ENCODE data around the gene HSPB6.

Gene HSPB6

GRCh38 chr19:35719402-35720162 lies 37.2 kb downstream of the HSPB6 start:
- H3K27me3 ChIP-seq (ENCODE audit: insufficient read depth, low read depth): no peaks in the 10 kb centered on the region; the same call in 1 of the 2 replicates
- no peak overlapping the region for H2AFZ ChIP-seq (ENCODE audit: low read depth)
- H3K4me1 ChIP-seq (ENCODE audit: low read depth, poor library complexity, severe bottlenecking): peaks cover 15% of the 10 kb centered on the region
- no peak overlapping the region for H3K4me3 ChIP-seq (IDR thresholded peaks at IDR 0.05; ENCODE audit: insufficient read depth, low read depth, low read length)
- H3K79me2 ChIP-seq (ENCODE audit: insufficient read depth, low read depth): peaks cover 21% of the 10 kb centered on the region
- no peak overlapping the region for H3K27ac ChIP-seq
- no peaks in the 10 kb centered on the region for H4K20me1 ChIP-seq (ENCODE audit: insufficient read depth)
- H3K36me3 ChIP-seq (ENCODE audit: insufficient read depth): no peaks in the 10 kb centered on the region; the same call in 1 of the 2 replicates
- peak overlapping the region; percentile 91; the same call in 1 of the 2 replicates for H3K9ac ChIP-seq
- no peak for TF ChIP-seq CTCF (conservative IDR thresholded peaks at IDR 0.05; ENCODE audit: low read depth, low read length)
- peak overlapping the region; percentile 74 for H3K4me2 ChIP-seq

GRCh38 chr19:35718345-35719041 lies 38.3 kb downstream of the HSPB6 start:
- Histone ChIP-seq H3K4me3 (IDR thresholded peaks at IDR 0.05; ENCODE audit: insufficient read depth, low read depth, low read length) (no peak overlapping the region), H3K36me3 (ENCODE audit: insufficient read depth) (no peaks in the 10 kb centered on the region), H3K27me3 (ENCODE audit: insufficient read depth, low read depth) (peaks cover 9% of the 10 kb centered on the region; the same call in 1 of the 2 replicates), H4K20me1 (ENCODE audit: insufficient read depth) (no peaks in the 10 kb centered on the region), H3K27ac (peak overlapping the region; percentile 62; the same call in 1 of the 2 replicates), H3K4me2 (peak overlapping the region; percentile 74), H3K79me2 (ENCODE audit: insufficient read depth, low read depth) (peaks cover 21% of the 10 kb centered on the region), H3K9ac (peak overlapping the region; percentile 91), H2AFZ (ENCODE audit: low read depth) (no peak overlapping the region), H3K4me1 (ENCODE audit: low read depth, poor library complexity, severe bottlenecking) (peaks cover 15% of the 10 kb centered on the region)
- TF ChIP-seq CTCF (conservative IDR thresholded peaks at IDR 0.05; ENCODE audit: low read depth, low read length): no peak

GRCh38 chr19:35717665-35718344 lies 39.0 kb downstream of the HSPB6 start, which contains the start of gene KMT2B:
Gene KMT2B (plus strand): TSS chr19:35718003. CDS start chr19:35718019, 16 bp downstream.
- no peak for TF ChIP-seq CTCF (conservative IDR thresholded peaks at IDR 0.05; ENCODE audit: low read depth, low read length)
- Histone ChIP-seq H4K20me1 (ENCODE audit: insufficient read depth) (no peaks in the 10 kb centered on the region), H3K36me3 (ENCODE audit: insufficient read depth) (no peaks in the 10 kb centered on the region), H3K4me2 (peak within 1 kb of the TSS; percentile 96), H3K27ac (peak within 1 kb of the TSS; percentile 62), H3K79me2 (ENCODE audit: insufficient read depth, low read depth) (peaks cover 21% of the 10 kb centered on the region), H3K9ac (peak within 1 kb of the TSS; percentile 91), H2AFZ (ENCODE audit: low read depth) (peak within 1 kb of the TSS; percentile 94), H3K4me1 (ENCODE audit: low read depth, poor library complexity, severe bottlenecking) (peaks cover 15% of the 10 kb centered on the region), H3K4me3 (IDR thresholded peaks at IDR 0.05; ENCODE audit: insufficient read depth, low read depth, low read length) (no peak within 1 kb of the TSS), H3K27me3 (ENCODE audit: insufficient read depth, low read depth) (peaks cover 10% of the 10 kb centered on the region; the same call in 1 of the 2 replicates)

Measured in KMS-11 (cell line).